HG02938 (cell line): ENCODE results near the gene PCDH8.

ENCODE experiments used
- ATAC-seq: cut with Tn5 transposase; IDR thresholded peaks from one replicate; pipeline ENCODE4 v1.9.1; 2021; ENCODE audit warnings: mild to moderate bottlenecking, moderate library complexity; ENCODE audit not compliant: unreplicated experiment

Gene PCDH8

DNA sequence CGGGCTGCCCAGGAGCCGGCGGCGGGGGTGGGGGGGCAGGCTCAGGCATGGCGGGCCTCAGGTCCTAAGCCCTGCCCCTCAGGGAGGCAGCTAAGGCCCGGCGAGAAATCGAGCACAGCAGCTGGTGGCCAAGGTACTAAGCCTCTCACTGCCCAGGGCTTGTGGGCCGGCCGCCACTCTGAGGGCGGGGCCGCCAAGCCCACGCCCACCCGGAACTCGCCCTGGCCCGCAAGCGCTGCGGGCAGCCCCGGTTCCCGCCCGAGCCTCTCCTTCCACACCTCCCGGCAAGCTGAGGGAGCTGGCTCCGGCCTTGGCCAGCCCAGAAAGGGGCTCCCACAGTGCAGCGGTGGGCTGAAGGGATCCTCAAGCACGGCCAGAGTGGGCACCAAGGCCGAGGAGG, 33.1 kb downstream of the PCDH8 start:
- no peak for ATAC-seq

DNA sequence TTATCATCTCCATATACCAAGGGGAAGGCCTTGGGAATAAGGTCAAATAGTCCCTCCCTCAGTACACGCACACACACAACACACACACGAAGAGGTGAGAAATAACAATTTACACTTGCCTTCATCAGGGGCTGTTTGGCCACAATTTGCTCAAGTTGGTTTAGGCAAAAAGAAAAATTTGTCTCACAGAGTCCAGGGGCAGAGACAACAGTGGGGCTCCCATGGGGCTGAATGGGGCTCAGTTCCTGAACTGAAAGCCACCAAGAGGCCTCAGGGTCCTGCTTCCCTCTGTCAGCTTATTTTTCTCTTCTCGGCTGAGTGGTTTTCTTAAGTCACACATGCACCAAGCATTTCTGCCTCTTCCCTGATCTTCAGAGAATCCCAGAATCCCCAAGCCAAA, 35.5 kb downstream of the PCDH8 start:
- ATAC-seq, result no peak

DNA sequence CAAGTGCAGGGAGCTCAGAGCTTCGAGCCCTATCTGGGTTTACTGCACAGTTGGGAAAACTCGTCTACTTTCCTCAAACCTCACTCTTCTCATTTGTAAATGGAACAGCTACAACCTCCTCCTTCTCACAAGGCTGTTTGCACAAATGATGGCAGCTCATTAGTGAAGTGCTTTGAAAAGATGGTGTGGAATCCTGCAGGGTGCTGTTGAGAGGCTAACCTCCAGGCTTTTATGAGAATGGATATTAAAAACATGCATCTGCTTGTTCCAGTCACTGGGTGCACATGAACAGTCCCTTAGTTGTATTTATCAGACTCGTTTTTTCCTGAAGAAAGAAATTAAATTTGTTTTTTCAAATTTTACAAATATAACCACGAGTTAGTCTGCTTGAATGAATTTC, 36.6 kb downstream of the PCDH8 start:
- no peak for ATAC-seq

DNA sequence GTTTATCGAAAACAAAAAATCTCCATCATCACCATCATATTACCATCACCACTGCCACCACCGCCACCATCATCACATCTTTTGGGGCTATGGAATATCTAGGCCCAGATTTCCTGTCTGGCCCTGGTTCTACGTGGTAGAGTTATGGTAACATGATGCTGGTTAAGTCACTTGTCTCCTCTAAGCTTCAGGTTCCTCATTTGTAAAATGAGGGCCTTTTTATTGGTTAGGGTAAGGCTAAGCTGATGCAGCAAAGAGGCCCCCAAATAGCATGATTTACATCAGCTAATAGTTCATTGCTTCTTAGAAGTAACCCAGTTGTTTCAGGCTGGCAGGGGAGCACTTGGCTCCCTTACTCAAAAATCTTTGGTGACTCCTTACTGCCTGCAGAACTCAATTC, 37.9 kb downstream of the PCDH8 start:
- ATAC-seq, result no peak

DNA sequence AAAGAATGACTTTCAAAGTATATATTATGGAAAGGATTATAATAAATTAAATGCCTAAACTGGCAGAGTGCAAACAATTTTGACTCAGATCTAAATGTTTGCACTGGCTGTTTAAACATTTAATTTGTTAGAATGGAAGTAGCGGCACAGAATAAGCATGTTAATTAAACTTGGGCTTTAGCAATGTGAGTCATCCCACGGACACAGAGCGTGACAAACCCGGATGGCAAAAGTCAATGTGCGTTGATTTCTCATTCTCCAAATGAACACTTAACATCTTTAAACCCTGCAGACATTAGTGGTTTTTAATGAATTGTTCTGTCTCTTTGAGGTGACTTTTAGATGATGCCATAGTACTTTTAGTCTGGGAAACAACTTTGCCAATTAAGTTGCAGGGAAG, 38.4 kb downstream of the PCDH8 start:
- ATAC-seq, result no peak

DNA sequence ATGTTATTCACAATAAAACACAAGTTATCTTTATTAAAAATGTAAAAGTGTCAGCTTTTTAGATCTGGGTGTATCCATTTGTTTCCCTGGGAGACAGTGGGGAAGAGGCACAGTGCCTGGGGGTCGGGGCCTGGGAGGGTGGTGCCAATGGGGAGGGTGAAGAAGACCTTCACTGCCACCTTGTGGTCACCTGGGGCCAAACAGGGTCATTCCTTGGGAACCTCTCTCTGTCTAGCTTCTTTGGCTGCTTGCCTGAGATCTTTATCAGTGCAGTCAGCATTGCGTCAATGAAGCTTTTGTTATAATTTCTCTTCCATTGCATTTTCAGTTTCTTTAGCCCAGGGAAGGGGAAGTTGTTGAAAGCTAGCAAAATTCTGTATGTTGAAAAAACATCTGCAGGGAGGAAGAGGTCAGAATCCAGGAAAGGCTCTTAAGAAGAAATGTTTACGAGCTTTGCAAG, 39.1 kb downstream of the PCDH8 start:
- peak; percentile 74 for ATAC-seq

DNA sequence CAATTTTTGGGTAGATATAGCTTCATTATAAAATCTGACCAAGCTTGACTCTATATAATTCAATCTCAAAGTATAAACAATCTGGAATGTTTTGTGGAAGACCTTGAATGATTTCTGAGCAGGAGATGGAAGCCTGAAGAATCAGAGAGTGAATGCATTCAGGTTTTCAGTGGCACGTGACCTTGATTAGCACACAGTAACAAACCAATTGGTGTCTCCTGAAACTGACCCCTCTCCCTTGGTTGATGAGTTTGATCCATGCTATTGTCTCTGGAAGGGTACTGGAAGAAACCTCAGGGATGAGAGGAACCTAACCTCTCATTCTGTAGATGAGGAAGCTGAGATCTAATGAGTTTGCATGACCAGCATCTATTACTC, 39.6 kb downstream of the PCDH8 start:
- no peak for ATAC-seq

DNA sequence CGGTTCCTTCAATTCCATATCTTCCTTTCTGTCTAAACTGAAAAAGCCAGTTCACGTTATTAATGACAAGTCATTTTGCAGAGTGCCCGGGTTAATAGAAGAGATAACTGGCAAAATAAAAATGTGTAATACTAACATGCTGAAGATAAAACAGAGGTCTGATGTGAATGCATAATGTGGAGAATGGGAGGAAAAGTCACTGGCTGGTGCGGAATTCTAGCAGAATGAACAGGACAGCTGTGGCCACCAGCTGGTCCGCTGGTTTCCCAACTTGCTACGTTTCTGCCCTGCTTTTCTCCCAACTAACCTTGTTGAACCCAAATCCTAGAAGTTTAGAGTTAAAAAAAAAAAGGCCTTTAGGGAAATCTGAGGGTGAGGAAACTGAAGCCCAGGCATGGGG, 42.4 kb downstream of the PCDH8 start:
- ATAC-seq, result no peak

DNA sequence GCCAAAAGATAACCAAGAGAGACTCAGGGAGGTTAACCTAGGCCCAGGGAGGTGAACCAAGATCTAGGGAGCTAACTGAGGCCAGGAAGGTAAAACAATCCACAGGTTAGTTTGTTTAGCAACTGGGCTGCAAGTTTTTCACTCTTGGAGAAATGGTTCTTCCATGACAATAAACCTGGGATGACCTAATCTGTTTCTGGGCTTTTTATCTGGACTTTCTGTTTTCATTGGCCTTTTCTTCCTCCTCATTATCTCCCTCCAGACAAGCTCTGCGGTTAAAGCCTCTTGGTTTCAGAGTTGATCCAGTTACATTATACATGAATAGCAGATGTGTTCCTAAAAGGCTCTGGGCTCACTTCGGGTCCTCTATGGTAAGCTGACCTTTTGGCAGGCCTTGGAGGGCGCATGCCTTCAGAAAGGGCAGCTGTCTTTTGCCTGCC, 44.2 kb downstream of the PCDH8 start:
- no peak for ATAC-seq

DNA sequence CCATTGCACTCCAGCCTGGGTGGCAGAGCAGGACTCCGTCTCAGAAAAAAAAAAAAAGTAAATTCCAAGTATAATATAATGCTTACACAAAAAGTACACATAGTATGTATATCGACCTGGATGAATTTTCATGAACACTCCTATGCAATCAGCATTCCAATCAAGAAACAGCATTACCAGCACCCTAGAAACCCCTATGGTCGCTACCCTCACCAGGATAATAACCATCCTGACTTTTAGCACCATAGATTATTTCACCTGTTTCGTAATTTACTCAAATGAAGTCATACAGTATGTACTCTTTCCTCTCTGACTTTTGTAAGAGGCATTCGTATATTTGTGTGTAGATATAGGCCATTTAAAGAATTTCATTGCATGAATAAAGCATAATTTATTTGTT, 47.6 kb downstream of the PCDH8 start:
- ATAC-seq, result no peak

DNA sequence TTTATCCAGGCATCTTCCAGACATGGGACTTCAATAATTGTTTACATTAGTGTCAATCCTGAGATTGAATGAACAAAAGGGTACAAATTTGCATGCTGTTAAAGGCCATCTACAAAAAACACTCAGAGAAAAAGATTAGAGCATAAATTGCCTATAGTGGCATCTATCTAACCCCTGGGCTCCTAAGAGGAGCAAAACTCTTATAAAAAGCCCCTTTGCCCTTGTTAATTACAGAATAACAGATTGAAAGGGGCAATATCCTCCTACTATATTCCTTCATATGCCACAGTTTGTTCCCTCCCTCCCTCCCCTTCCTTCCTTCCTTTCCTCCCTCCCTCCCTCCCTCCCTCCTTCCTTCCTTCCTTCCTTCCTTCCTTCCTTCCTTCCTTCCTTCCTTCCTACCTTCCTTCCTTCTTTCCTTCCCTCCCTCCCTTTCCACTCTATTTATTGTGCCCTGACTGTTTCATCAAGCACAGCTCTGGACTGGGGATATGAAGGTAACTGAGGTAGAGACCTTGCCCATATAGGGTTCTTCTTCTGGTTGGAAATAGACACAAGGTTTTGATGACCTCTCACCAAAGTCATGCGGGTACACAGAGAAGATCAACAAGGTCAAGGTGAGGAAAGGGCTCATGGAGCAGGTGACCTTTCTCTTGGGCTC, 49.5 kb downstream of the PCDH8 start:
- ATAC-seq, result no peak

DNA sequence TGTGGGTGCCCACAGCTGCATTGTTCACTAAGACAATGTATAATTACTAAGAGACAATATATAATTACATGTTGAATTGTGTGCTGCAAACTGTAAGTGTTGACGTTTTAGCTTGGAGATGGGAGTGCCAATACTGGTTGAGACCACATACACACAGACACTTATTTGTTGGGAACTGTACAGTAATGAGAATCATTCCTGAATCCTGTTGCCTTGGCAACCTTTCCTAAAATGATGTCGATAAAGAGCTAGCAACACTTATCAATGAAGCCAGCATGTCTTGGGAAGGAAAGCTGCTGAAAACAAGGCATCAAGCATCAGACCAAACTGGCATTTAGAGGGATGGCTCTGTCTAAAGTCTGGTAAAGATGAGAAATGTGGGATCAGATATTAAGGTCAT, 51.3 kb downstream of the PCDH8 start:
- ATAC-seq, result no peak

DNA sequence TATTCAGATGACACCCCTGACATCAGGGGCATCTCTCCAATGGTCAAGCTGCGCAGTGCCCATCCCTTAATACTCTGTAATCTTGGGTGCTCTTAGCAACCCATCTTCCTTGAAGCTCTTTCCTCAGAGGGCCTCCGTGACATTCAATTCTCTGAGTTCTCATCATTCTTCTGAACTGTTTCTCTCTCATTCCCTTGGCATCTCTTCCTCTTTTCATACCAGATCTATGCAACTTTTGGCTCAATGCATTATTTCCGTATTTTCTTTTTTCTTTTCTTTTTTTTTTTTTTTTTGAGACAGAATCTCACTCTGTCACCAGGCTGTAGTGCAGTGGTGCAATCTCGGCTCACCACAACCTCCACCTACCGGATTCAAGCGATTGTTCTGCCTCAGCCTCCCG, 53.9 kb downstream of the PCDH8 start:
- ATAC-seq, result no peak

DNA sequence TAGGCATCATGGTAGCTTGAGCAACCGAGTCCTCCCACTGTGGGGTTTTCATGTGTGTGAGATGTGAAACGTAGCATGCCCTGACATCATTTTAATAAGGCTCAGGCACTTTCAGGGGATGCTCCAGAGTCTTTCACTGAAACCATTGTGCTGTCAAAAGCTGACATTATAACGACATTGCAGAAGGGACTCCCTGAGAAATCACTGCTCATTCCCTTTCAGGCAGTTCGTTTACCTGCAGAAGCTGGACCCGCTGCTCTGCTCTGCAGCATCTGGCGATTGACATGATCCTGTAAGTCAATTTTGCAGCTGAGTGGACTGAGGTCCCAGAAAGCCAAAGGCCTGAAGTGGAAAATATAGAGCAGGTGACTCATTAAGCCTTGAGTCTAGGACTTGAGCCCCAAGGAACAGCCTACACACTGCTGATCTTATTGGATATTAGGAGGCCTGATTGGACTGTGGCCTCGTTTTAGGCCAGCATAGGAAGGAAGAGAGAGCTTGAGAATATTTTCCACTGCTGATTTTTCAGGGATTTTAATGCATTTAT, 54.9 kb downstream of the PCDH8 start:
- ATAC-seq, result no peak
